ENCODE measurements around the gene ZNF548.
A peak's percentile ranks its signal among the peaks of the same experiment; 100 is the strongest.

The ZNF548 gene

DNA sequence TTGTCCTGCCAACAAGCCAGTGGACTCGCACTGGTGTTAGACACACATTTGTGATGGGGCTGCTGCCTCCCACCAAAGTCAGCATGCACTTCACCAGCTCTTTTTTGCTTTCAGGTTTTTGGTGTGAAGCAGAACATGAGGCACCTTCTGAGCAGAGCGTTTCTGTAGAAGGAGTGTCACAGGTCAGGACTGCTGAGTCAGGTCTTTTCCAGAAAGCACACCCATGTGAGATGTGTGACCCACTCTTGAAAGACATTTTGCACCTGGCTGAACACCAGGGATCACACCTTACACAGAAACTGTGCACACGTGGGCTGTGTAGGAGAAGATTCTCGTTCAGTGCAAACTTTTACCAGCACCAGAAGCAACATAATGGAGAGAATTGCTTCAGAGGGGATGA, 33.7 kb upstream of the ZNF548 start:
- DNase-seq: no peak
- peaks cover 67% of the 10 kb centered on the region for H3K36me3 Mint-ChIP-seq (ENCODE audit: low read depth)
- H3K4me1 Mint-ChIP-seq: peaks cover 27% of the 10 kb centered on the region
- peaks cover under 1% of the 10 kb centered on the region for H3K9me3 Mint-ChIP-seq
- no peak overlapping the region for H3K4me3 Mint-ChIP-seq
- peaks cover 3% of the 10 kb centered on the region for H3K27me3 Mint-ChIP-seq (ENCODE audit: low read depth, poor library complexity)
- TF ChIP-seq, protein P1, sequence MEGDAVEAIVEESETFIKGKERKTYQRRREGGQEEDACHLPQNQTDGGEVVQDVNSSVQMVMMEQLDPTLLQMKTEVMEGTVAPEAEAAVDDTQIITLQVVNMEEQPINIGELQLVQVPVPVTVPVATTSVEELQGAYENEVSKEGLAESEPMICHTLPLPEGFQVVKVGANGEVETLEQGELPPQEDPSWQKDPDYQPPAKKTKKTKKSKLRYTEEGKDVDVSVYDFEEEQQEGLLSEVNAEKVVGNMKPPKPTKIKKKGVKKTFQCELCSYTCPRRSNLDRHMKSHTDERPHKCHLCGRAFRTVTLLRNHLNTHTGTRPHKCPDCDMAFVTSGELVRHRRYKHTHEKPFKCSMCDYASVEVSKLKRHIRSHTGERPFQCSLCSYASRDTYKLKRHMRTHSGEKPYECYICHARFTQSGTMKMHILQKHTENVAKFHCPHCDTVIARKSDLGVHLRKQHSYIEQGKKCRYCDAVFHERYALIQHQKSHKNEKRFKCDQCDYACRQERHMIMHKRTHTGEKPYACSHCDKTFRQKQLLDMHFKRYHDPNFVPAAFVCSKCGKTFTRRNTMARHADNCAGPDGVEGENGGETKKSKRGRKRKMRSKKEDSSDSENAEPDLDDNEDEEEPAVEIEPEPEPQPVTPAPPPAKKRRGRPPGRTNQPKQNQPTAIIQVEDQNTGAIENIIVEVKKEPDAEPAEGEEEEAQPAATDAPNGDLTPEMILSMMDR (IDR thresholded peaks at IDR 0.05): no peak
- H3K27ac Mint-ChIP-seq: no peak overlapping the region

- no peak overlapping the region for H3K27ac Mint-ChIP-seq
- H3K4me1 Mint-ChIP-seq: peaks cover 12% of the 10 kb centered on the region
- H3K4me3 Mint-ChIP-seq: no peak overlapping the region
- TF ChIP-seq, protein P1 (IDR thresholded peaks at IDR 0.05): no peak
- H3K36me3 Mint-ChIP-seq (ENCODE audit: low read depth): peaks cover 66% of the 10 kb centered on the region
- H3K9me3 Mint-ChIP-seq: peaks cover 3% of the 10 kb centered on the region
- DNase-seq: no peak
- H3K27me3 Mint-ChIP-seq (ENCODE audit: low read depth, poor library complexity): no peaks in the 10 kb centered on the region
Measured at GRCh38 chr19:57357406-57357805, 32.2 kb upstream of the ZNF548 start.

GRCh38 chr19:57359300-57359699, 30.4 kb upstream of the ZNF548 start:
- peaks cover 18% of the 10 kb centered on the region for H3K4me1 Mint-ChIP-seq
- TF ChIP-seq, protein P1 (IDR thresholded peaks at IDR 0.05): no peak
- H3K4me3 Mint-ChIP-seq: no peak overlapping the region
- H3K27me3 Mint-ChIP-seq (ENCODE audit: low read depth, poor library complexity): peaks cover 2% of the 10 kb centered on the region
- no peak for DNase-seq
- H3K27ac Mint-ChIP-seq: no peak overlapping the region
- peaks cover 9% of the 10 kb centered on the region for H3K9me3 Mint-ChIP-seq
- H3K36me3 Mint-ChIP-seq (ENCODE audit: low read depth): peaks cover 70% of the 10 kb centered on the region

- H3K36me3 Mint-ChIP-seq (ENCODE audit: low read depth): peaks cover 52% of the 10 kb centered on the region
- H3K27me3 Mint-ChIP-seq (ENCODE audit: low read depth, poor library complexity): peaks cover 2% of the 10 kb centered on the region
- peak overlapping the region; percentile 98 for H3K4me3 Mint-ChIP-seq
- H3K9me3 Mint-ChIP-seq: peaks cover 9% of the 10 kb centered on the region
- no peak for DNase-seq
- TF ChIP-seq, protein P1 (IDR thresholded peaks at IDR 0.05): no peak
- peak overlapping the region; percentile 98 for H3K27ac Mint-ChIP-seq
- peaks cover 19% of the 10 kb centered on the region for H3K4me1 Mint-ChIP-seq
Measured at GRCh38 chr19:57362419-57362818, 27.2 kb upstream of the ZNF548 start.

- peaks cover 45% of the 10 kb centered on the region for H3K36me3 Mint-ChIP-seq (ENCODE audit: low read depth)
- peak; percentile 97 for DNase-seq
- peak within 1 kb of the TSS; percentile 99 for H3K27ac Mint-ChIP-seq
- H3K9me3 Mint-ChIP-seq: peaks cover 9% of the 10 kb centered on the region
- peaks cover 2% of the 10 kb centered on the region for H3K27me3 Mint-ChIP-seq (ENCODE audit: low read depth, poor library complexity)
- peaks cover 19% of the 10 kb centered on the region for H3K4me1 Mint-ChIP-seq
- peak within 1 kb of the TSS; percentile 98 for H3K4me3 Mint-ChIP-seq
- TF ChIP-seq, protein P1 (IDR thresholded peaks at IDR 0.05): no peak
Measured at GRCh38 chr19:57362997-57363687, 26.5 kb upstream of the ZNF548 start, which contains the start of the genes TRAPPC2B and ZNF547. Gene TRAPPC2B (plus strand): TSS chr19:57363551. CDS start chr19:57364834, 1,283 bp downstream. Gene ZNF547 (plus strand): TSS chr19:57363551. CDS start chr19:57368556, 5,005 bp downstream.
